ENCODE measurements around the gene C14orf180. TPM values are rescaled to one million over a fixed set of nuclear protein-coding genes. Genes with fewer than 3 reads are reported as not detected.

The C14orf180 gene
- total and polyA plus RNA-seq, 2 of the 8 experiments (the other 6 are each of a cell fraction or from before 2014, with no cell fraction given): not detected

GRCh38 chr14:104592785-104593184 is 13.2 kb downstream of the C14orf180 start (continued):
- TF ChIP-seq, protein P1, sequence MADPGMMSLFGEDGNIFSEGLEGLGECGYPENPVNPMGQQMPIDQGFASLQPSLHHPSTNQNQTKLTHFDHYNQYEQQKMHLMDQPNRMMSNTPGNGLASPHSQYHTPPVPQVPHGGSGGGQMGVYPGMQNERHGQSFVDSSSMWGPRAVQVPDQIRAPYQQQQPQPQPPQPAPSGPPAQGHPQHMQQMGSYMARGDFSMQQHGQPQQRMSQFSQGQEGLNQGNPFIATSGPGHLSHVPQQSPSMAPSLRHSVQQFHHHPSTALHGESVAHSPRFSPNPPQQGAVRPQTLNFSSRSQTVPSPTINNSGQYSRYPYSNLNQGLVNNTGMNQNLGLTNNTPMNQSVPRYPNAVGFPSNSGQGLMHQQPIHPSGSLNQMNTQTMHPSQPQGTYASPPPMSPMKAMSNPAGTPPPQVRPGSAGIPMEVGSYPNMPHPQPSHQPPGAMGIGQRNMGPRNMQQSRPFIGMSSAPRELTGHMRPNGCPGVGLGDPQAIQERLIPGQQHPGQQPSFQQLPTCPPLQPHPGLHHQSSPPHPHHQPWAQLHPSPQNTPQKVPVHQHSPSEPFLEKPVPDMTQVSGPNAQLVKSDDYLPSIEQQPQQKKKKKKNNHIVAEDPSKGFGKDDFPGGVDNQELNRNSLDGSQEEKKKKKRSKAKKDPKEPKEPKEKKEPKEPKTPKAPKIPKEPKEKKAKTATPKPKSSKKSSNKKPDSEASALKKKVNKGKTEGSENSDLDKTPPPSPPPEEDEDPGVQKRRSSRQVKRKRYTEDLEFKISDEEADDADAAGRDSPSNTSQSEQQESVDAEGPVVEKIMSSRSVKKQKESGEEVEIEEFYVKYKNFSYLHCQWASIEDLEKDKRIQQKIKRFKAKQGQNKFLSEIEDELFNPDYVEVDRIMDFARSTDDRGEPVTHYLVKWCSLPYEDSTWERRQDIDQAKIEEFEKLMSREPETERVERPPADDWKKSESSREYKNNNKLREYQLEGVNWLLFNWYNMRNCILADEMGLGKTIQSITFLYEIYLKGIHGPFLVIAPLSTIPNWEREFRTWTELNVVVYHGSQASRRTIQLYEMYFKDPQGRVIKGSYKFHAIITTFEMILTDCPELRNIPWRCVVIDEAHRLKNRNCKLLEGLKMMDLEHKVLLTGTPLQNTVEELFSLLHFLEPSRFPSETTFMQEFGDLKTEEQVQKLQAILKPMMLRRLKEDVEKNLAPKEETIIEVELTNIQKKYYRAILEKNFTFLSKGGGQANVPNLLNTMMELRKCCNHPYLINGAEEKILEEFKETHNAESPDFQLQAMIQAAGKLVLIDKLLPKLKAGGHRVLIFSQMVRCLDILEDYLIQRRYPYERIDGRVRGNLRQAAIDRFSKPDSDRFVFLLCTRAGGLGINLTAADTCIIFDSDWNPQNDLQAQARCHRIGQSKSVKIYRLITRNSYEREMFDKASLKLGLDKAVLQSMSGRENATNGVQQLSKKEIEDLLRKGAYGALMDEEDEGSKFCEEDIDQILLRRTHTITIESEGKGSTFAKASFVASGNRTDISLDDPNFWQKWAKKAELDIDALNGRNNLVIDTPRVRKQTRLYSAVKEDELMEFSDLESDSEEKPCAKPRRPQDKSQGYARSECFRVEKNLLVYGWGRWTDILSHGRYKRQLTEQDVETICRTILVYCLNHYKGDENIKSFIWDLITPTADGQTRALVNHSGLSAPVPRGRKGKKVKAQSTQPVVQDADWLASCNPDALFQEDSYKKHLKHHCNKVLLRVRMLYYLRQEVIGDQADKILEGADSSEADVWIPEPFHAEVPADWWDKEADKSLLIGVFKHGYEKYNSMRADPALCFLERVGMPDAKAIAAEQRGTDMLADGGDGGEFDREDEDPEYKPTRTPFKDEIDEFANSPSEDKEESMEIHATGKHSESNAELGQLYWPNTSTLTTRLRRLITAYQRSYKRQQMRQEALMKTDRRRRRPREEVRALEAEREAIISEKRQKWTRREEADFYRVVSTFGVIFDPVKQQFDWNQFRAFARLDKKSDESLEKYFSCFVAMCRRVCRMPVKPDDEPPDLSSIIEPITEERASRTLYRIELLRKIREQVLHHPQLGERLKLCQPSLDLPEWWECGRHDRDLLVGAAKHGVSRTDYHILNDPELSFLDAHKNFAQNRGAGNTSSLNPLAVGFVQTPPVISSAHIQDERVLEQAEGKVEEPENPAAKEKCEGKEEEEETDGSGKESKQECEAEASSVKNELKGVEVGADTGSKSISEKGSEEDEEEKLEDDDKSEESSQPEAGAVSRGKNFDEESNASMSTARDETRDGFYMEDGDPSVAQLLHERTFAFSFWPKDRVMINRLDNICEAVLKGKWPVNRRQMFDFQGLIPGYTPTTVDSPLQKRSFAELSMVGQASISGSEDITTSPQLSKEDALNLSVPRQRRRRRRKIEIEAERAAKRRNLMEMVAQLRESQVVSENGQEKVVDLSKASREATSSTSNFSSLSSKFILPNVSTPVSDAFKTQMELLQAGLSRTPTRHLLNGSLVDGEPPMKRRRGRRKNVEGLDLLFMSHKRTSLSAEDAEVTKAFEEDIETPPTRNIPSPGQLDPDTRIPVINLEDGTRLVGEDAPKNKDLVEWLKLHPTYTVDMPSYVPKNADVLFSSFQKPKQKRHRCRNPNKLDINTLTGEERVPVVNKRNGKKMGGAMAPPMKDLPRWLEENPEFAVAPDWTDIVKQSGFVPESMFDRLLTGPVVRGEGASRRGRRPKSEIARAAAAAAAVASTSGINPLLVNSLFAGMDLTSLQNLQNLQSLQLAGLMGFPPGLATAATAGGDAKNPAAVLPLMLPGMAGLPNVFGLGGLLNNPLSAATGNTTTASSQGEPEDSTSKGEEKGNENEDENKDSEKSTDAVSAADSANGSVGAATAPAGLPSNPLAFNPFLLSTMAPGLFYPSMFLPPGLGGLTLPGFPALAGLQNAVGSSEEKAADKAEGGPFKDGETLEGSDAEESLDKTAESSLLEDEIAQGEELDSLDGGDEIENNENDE (IDR thresholded peaks at IDR 0.05; ENCODE audit: insufficient replicate concordance, low read length): no peak
- TF ChIP-seq PHF8 (conservative IDR thresholded peaks at IDR 0.05; ENCODE audit: low read depth, low read length): no peak
